K562 (cell line): ENCODE measurements around the gene SPINK9. TPM values are rescaled to one million over a fixed set of nuclear protein-coding genes. Genes with fewer than 3 reads are reported as not detected.
A peak's percentile ranks its signal among the peaks of the same experiment; 100 is the strongest.

Experiments
- HDGF ChIP-seq: fragments of 450-650 bp; IDR thresholded peaks from 2 replicates; pipeline ENCODE4 v1.6.1; 2016
- MECOM ChIP-seq: fragments of 250-450 bp; sonication (Bioruptor Pico); IDR thresholded peaks from 2 replicates; pipeline ENCODE4 v1.8.0; 2022; ENCODE audit warnings: inconsistent platforms
- MYC ChIP-seq, 2 experiments: fragments of 250-450 bp in 1 of 2; sonication (Bioruptor Pico) in 1 of 2; IDR thresholded peaks; 2 replicates each; pipeline versions ENCODE4 v1.5.1 to v1.6.1; 2012 to 2021; ENCODE audit warnings: low read depth in 2 of 2, borderline replicate concordance in 1 of 2, improper control_type of control experiment in 1 of 2, low read length in 1 of 2, mild to moderate bottlenecking in 1 of 2, moderate library complexity in 1 of 2
- PHB ChIP-seq: fragments of 250-450 bp; sonication (Bioruptor Pico); IDR thresholded peaks from 2 replicates; pipeline ENCODE4 v1.5.0; 2021
- SOX6 ChIP-seq: fragments of 450-650 bp; IDR thresholded peaks from 2 replicates; pipeline ENCODE4 v1.6.1; 2014; ENCODE audit warnings: mild to moderate bottlenecking
- TAL1 ChIP-seq: fragments of 450-650 bp; IDR thresholded peaks from 2 replicates; pipeline ENCODE4 v1.6.1; 2016; ENCODE audit warnings: mild to moderate bottlenecking
- ZNF133 ChIP-seq: fragments of 250-450 bp; sonication (Bioruptor Pico); IDR thresholded peaks from 2 replicates; pipeline ENCODE4 v1.4.0; 2020; ENCODE audit warnings: mild to moderate bottlenecking
- ZNF717 ChIP-seq: fragments of 250-450 bp; sonication (Bioruptor Pico); IDR thresholded peaks from 2 replicates; pipeline ENCODE4 v1.5.0; 2021
- polyA plus RNA-seq, 8 experiments: library from polyadenylated mRNA; depleted of rRNA in 4 of 8; stranded (reverse) in 5 of 8; unstranded in 3 of 8; fragments of >200 nt; fragmentation: Nextera tagmentation in 2 of 8; fragmentation: Illumina TruSeq in 1 of 8; extraction: Ambion mirVana in 2 of 8; extraction: Trizol in 1 of 8; gene quantifications; 2 replicates each; pipeline versions ENCODE4 v1.2.1 to v1.2.3, GENCODE V29; 2011 to 2014; ENCODE audit warnings: inconsistent platforms in 1 of 8, missing spikeins in 1 of 8
- total RNA-seq, 7 experiments: library from RNA; depleted of rRNA in 6 of 7; stranded (reverse); fragments of >200 nt in 6 of 7; fragmentation: Illumina TruSeq in 2 of 7; extraction: Trizol in 2 of 7; gene quantifications; 2 replicates each; pipeline versions ENCODE4 v1.2.1 to v1.2.3, GENCODE V29; 2011 to 2021; ENCODE audit warnings: low replicate concordance in 1 of 7
- TF ChIP-seq, protein P1 (sequence below): fragments of 450-650 bp; IDR thresholded peaks from 2 replicates; pipeline ENCODE4 v1.6.1; 2018; ENCODE audit not compliant: partially characterized antibody
- TF ChIP-seq, protein P2 (sequence below): fragments of 250-450 bp; sonication (Bioruptor Pico); IDR thresholded peaks from 2 replicates; pipeline ENCODE4 v1.4.0; 2020
- TF ChIP-seq, protein P3 (sequence below): sonication (generic); IDR thresholded peaks from 2 replicates; pipeline ENCODE4 v1.6.1; 2016
- TF ChIP-seq, protein P4 (sequence below): fragments of 450-650 bp; IDR thresholded peaks from 2 replicates; pipeline ENCODE4 v1.6.1; 2016
- TF ChIP-seq, protein P5 (sequence below): fragments of 450-650 bp; IDR thresholded peaks from 2 replicates; pipeline ENCODE4 v1.6.1; 2017; ENCODE audit warnings: antibody characterized with exemption
- TF ChIP-seq, protein P6 (sequence below): fragments of 250-450 bp; sonication (Bioruptor Pico); IDR thresholded peaks from 2 replicates; pipeline ENCODE4 v1.5.1; 2021; ENCODE audit warnings: mild to moderate bottlenecking

SPINK9 gene
- total and polyA plus RNA-seq, 9 of the 15 experiments (the other 6 are each of a cell fraction or from before 2014, with no cell fraction given) = not detected

DNA sequence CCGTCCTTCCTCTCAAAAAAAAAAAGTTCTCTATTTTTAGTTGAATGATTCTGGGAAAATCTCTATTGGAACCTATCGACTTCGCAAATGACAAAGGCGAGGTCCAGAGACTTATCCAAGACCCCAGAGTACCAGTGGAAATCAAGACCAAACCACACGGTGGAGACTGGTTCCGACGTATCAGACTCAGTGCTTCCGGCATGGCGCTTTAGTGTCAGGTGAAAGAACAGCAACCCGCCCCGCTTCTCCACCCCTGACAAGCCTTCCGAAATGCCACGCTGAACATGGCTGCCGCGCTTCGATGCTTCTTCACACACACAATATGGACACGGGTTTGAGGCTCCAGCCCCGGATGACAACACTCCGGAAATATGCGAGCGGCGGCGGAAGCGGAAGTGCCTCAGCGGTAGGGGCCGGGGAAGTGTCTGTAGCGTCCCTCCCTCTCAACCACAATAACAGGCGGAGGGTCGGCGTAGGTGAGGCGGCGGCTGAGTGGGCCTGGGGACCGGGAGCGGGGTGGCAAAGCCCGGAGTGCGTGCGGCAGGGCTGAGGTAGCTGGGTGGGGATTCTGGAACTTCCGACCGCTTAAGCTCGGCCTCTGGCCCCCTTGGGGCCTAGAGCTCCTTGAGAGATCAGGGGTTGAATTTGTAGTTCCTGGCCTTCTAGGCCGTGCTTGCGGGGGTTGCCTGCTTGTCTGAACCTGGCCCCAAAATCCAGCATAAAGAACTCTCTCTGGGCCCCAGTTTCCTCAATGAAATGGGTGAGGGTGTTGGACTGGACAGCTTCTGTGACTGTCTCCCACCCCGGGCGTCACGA lies 48.4 kb downstream of the SPINK9 start, which contains the start of gene FBXO38 (continued):
- TF ChIP-seq, protein P1, sequence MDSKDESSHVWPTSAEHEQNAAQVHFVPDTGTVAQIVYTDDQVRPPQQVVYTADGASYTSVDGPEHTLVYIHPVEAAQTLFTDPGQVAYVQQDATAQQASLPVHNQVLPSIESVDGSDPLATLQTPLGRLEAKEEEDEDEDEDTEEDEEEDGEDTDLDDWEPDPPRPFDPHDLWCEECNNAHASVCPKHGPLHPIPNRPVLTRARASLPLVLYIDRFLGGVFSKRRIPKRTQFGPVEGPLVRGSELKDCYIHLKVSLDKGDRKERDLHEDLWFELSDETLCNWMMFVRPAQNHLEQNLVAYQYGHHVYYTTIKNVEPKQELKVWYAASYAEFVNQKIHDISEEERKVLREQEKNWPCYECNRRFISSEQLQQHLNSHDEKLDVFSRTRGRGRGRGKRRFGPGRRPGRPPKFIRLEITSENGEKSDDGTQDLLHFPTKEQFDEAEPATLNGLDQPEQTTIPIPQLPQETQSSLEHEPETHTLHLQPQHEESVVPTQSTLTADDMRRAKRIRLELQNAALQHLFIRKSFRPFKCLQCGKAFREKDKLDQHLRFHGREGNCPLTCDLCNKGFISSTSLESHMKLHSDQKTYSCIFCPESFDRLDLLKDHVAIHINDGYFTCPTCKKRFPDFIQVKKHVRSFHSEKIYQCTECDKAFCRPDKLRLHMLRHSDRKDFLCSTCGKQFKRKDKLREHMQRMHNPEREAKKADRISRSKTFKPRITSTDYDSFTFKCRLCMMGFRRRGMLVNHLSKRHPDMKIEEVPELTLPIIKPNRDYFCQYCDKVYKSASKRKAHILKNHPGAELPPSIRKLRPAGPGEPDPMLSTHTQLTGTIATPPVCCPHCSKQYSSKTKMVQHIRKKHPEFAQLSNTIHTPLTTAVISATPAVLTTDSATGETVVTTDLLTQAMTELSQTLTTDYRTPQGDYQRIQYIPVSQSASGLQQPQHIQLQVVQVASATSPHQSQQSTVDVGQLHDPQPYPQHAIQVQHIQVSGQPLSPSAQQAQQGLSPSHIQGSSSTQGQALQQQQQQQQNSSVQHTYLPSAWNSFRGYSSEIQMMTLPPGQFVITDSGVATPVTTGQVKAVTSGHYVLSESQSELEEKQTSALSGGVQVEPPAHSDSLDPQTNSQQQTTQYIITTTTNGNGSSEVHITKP = peak; percentile 53
- TF ChIP-seq MECOM (CRISPR knock-in tag) = no peak
- TF ChIP-seq, protein P2, sequence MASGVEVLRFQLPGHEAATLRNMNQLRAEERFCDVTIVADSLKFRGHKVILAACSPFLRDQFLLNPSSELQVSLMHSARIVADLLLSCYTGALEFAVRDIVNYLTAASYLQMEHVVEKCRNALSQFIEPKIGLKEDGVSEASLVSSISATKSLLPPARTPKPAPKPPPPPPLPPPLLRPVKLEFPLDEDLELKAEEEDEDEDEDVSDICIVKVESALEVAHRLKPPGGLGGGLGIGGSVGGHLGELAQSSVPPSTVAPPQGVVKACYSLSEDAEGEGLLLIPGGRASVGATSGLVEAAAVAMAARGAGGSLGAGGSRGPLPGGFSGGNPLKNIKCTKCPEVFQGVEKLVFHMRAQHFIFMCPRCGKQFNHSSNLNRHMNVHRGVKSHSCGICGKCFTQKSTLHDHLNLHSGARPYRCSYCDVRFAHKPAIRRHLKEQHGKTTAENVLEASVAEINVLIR = 0 out of 2 replicates have a peak, but pooled peaks have one; percentile 29
- TF ChIP-seq, protein P3, sequence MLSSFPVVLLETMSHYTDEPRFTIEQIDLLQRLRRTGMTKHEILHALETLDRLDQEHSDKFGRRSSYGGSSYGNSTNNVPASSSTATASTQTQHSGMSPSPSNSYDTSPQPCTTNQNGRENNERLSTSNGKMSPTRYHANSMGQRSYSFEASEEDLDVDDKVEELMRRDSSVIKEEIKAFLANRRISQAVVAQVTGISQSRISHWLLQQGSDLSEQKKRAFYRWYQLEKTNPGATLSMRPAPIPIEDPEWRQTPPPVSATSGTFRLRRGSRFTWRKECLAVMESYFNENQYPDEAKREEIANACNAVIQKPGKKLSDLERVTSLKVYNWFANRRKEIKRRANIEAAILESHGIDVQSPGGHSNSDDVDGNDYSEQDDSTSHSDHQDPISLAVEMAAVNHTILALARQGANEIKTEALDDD = no peak; the same call in 1 of the 2 replicates
- TF ChIP-seq TAL1 = no peak
- 0 out of 2 replicates have a peak, but pooled peaks have one; percentile 66 for TF ChIP-seq PHB (CRISPR knock-in tag)
- TF ChIP-seq, protein P4, sequence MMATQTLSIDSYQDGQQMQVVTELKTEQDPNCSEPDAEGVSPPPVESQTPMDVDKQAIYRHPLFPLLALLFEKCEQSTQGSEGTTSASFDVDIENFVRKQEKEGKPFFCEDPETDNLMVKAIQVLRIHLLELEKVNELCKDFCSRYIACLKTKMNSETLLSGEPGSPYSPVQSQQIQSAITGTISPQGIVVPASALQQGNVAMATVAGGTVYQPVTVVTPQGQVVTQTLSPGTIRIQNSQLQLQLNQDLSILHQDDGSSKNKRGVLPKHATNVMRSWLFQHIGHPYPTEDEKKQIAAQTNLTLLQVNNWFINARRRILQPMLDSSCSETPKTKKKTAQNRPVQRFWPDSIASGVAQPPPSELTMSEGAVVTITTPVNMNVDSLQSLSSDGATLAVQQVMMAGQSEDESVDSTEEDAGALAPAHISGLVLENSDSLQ = peak; percentile 84
- TF ChIP-seq HDGF = no peak
- TF ChIP-seq ZNF717 (CRISPR knock-in tag) = no peak
- TF ChIP-seq MYC (IDR thresholded peaks at IDR 0.05; ENCODE audit: low read depth, low read length) = peak; percentile 51; the same call in 1 of the 2 replicates
- TF ChIP-seq MYC (CRISPR knock-in tag; IDR thresholded peaks at IDR 0.05; ENCODE audit: borderline replicate concordance, low read depth) = no peak
- TF ChIP-seq, protein P5, sequence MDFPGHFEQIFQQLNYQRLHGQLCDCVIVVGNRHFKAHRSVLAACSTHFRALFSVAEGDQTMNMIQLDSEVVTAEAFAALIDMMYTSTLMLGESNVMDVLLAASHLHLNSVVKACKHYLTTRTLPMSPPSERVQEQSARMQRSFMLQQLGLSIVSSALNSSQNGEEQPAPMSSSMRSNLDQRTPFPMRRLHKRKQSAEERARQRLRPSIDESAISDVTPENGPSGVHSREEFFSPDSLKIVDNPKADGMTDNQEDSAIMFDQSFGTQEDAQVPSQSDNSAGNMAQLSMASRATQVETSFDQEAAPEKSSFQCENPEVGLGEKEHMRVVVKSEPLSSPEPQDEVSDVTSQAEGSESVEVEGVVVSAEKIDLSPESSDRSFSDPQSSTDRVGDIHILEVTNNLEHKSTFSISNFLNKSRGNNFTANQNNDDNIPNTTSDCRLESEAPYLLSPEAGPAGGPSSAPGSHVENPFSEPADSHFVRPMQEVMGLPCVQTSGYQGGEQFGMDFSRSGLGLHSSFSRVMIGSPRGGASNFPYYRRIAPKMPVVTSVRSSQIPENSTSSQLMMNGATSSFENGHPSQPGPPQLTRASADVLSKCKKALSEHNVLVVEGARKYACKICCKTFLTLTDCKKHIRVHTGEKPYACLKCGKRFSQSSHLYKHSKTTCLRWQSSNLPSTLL = no peak
- TF ChIP-seq, protein P6, sequence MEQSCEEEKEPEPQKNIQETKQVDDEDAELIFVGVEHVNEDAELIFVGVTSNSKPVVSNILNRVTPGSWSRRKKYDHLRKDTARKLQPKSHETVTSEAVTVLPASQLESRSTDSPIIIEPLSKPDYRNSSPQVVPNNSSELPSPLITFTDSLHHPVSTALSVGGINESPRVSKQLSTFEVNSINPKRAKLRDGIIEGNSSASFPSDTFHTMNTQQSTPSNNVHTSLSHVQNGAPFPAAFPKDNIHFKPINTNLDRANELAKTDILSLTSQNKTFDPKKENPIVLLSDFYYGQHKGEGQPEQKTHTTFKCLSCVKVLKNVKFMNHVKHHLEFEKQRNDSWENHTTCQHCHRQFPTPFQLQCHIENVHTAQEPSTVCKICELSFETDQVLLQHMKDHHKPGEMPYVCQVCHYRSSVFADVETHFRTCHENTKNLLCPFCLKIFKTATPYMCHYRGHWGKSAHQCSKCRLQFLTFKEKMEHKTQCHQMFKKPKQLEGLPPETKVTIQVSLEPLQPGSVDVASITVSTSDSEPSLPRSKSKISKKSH = no peak
- TF ChIP-seq SOX6 = peak; percentile 56
- TF ChIP-seq ZNF133 (CRISPR knock-in tag) = no peak
